HL-60 (cell line): ENCODE measurements around the gene CSNK1G2.
A peak's percentile ranks its signal among the peaks of the same experiment; 100 is the strongest.

ENCODE experiments used
- DNase-seq, 2 experiments: peaks; one replicate each; pipeline ENCODE4 v3.0.0-alpha.2; 2010 to 2020; ENCODE audit warnings: low read depth in 1 of 2, low spot score in 1 of 2
- H3K27ac ChIP-seq: fragments of 250-450 bp; sonication (Bioruptor Pico); replicated peaks from 2 replicates; pipeline ENCODE4 v1.5.1; 2020; ENCODE audit warnings: mild to moderate bottlenecking, moderate library complexity
- H3K27me3 ChIP-seq: fragments of 250-450 bp; sonication (Bioruptor Pico); 2 replicates; pipeline ENCODE4 v1.5.1; 2021; ENCODE audit warnings: mild to moderate bottlenecking, moderate library complexity; ENCODE audit not compliant: insufficient read depth, poor library complexity, severe bottlenecking
- H3K4me3 ChIP-seq: replicated peaks from 2 replicates; pipeline ENCODE4 v1.5.1; 2011; ENCODE audit warnings: mild to moderate bottlenecking, control low read depth, low read length; ENCODE audit not compliant: insufficient read depth
- CTCF ChIP-seq: IDR thresholded peaks from one replicate; pipeline ENCODE4 v1.5.1; 2011; ENCODE audit warnings: low read length, control low read depth, inconsistent platforms; ENCODE audit not compliant: insufficient read depth
- GABPA ChIP-seq: IDR thresholded peaks from 2 replicates; pipeline ENCODE4 v1.6.1; 2012; ENCODE audit warnings: low read depth
- POLR2AphosphoS5 ChIP-seq: IDR thresholded peaks from 2 replicates; pipeline ENCODE4 v1.6.1; 2012; ENCODE audit warnings: low read depth
- REST ChIP-seq: IDR thresholded peaks from 2 replicates; pipeline ENCODE4 v1.6.1; 2012; ENCODE audit warnings: low read depth; ENCODE audit not compliant: insufficient replicate concordance
- SPI1 ChIP-seq: IDR thresholded peaks from 2 replicates; pipeline ENCODE4 v1.6.1; 2012; ENCODE audit warnings: low read depth, mild to moderate bottlenecking, borderline replicate concordance
- long read RNA-seq: library from polyadenylated mRNA; unstranded; transcript quantifications from one replicate; pipeline ENCODE4 v2.0.0, GENCODE V29; 2020

The CSNK1G2 gene
- long read RNA-seq, partial matches to known transcripts, result 14 of 28 reads
- long read RNA-seq, other reads (novel, unspliced or antisense), result 11 of 28 reads

GRCh38 chr19:1941146-1942077 lies at the start of gene CSNK1G2:
Gene CSNK1G2, plus strand, starts transcription at chr19:1941172. Its CDS starts 28,601 bp downstream, at chr19:1969773.
- Histone ChIP-seq H3K4me3 (peak within 1 kb of the TSS; percentile 95), H3K27ac (peak within 1 kb of the TSS; percentile 92), H3K27me3 (no peaks in the 10 kb centered on the region)
- DNase-seq, result no peak
- no peak for TF ChIP-seq GABPA
- no peak for TF ChIP-seq REST
- TF ChIP-seq POLR2AphosphoS5, result no peak
- no peak for TF ChIP-seq SPI1
- TF ChIP-seq CTCF, result no peak

GRCh38 chr19:1893791-1894190 lies 47.2 kb upstream of the CSNK1G2 start:
- TF ChIP-seq SPI1, result no peak
- TF ChIP-seq CTCF, result no peak
- no peak overlapping the region for H3K4me3 ChIP-seq
- H3K27ac ChIP-seq, result no peak overlapping the region
- no peak for DNase-seq
- no peaks in the 10 kb centered on the region for H3K27me3 ChIP-seq

- peak in 1 of 2 experiments; percentile 33 for DNase-seq
These were observed 44.5 kb upstream of the CSNK1G2 start for GRCh38 chr19:1896508-1896907.

More at GRCh38 chr19:1896508-1896907, 44.5 kb upstream of the CSNK1G2 start:
- Histone ChIP-seq H3K4me3 (no peak overlapping the region), H3K27ac (peak overlapping the region; percentile 76), H3K27me3 (no peaks in the 10 kb centered on the region)
- TF ChIP-seq CTCF (no peak), GABPA (no peak), SPI1 (no peak), REST (no peak), POLR2AphosphoS5 (no peak)
